Smooth muscle cell (in vitro differentiated cells): Measurements from ENCODE around the gene MYH6. TPM values are rescaled to one million over a fixed set of nuclear protein-coding genes. Genes with fewer than 3 reads are reported as not detected.

Experiments used
- DNase-seq: peaks from one replicate; lab custom pipeline; 2025; ENCODE audit not compliant: unreplicated experiment; lab: John Stamatoyannopoulos, UW
- H2AFZ ChIP-seq: fragments of 200-600 bp; sonication (generic); 2 replicates; pipeline ENCODE4 v1.6.0; 2016; ENCODE audit warnings: antibody characterized with exemption, low read depth, mild to moderate bottlenecking
- H3F3A ChIP-seq: fragments of 200-600 bp; sonication (generic); 2 replicates; pipeline ENCODE4 v1.6.0; 2017; ENCODE audit warnings: antibody characterized with exemption, low read depth
- H3K27ac ChIP-seq: fragments of 200-600 bp; sonication (generic); 2 replicates; pipeline ENCODE4 v1.5.1; 2016; ENCODE audit warnings: low read depth, mild to moderate bottlenecking
- H3K27me3 ChIP-seq: fragments of 200-600 bp; sonication (generic); 2 replicates; pipeline ENCODE4 v1.6.1; 2016; ENCODE audit warnings: low read depth, mild to moderate bottlenecking
- H3K36me3 ChIP-seq: fragments of 200-600 bp; sonication (generic); 2 replicates; pipeline ENCODE4 v1.5.1; 2016; ENCODE audit warnings: low read depth
- H3K4me1 ChIP-seq: fragments of 200-600 bp; sonication (generic); 2 replicates; pipeline ENCODE4 v1.5.1; 2016; ENCODE audit warnings: low read depth
- H3K4me2 ChIP-seq: fragments of 200-600 bp; sonication (generic); 2 replicates; pipeline ENCODE4 v1.6.0; 2016; ENCODE audit warnings: mild to moderate bottlenecking
- H3K4me3 ChIP-seq: fragments of 200-600 bp; sonication (generic); 2 replicates; pipeline ENCODE4 v1.5.1; 2016; ENCODE audit warnings: mild to moderate bottlenecking
- H3K79me2 ChIP-seq: fragments of 200-600 bp; sonication (generic); 2 replicates; pipeline ENCODE4 v1.6.0; 2016; ENCODE audit warnings: low read depth, mild to moderate bottlenecking
- H3K9ac ChIP-seq: fragments of 200-600 bp; sonication (generic); 2 replicates; pipeline ENCODE4 v1.6.0; 2016; ENCODE audit warnings: low read depth
- H3K9me3 ChIP-seq: fragments of 200-600 bp; sonication (generic); replicated peaks from 2 replicates; pipeline ENCODE4 v1.5.1; 2016; ENCODE audit warnings: low read depth
- H4K20me1 ChIP-seq: fragments of 200-600 bp; sonication (generic); 2 replicates; pipeline ENCODE4 v1.6.0; 2016; ENCODE audit warnings: low read depth
- WGBS: methylation state at CpG from one replicate; pipeline ENCODE4 v1.1.7; 2016; ENCODE audit warnings: low lambda C conversion rate; 5-methylcytosine and 5-hydroxymethylcytosine counted together
- polyA plus RNA-seq: library from polyadenylated mRNA; unstranded; fragments of >200 nt; fragmentation: Nextera tagmentation; extraction: Ambion mirVana; gene quantifications from 2 replicates; pipeline ENCODE4 v1.2.1, GENCODE V29; 2016
- total RNA-seq: library from RNA; depleted of rRNA; stranded (reverse); fragments of >200 nt; gene quantifications from 2 replicates; pipeline ENCODE4 v1.2.3, GENCODE V29; 2014
- TF ChIP-seq, protein P1 (sequence below): fragments of 200-600 bp; sonication (generic); IDR thresholded peaks from 2 replicates; pipeline ENCODE4 v1.5.1; 2017; ENCODE audit warnings: borderline replicate concordance, mild to moderate bottlenecking, antibody characterized with exemption; ENCODE audit not compliant: insufficient read depth, poor library complexity, severe bottlenecking

MYH6 gene
- total and polyA plus RNA-seq, 2 experiments from 2014 or later = 0.23 TPM; not detected in 1

DNA sequence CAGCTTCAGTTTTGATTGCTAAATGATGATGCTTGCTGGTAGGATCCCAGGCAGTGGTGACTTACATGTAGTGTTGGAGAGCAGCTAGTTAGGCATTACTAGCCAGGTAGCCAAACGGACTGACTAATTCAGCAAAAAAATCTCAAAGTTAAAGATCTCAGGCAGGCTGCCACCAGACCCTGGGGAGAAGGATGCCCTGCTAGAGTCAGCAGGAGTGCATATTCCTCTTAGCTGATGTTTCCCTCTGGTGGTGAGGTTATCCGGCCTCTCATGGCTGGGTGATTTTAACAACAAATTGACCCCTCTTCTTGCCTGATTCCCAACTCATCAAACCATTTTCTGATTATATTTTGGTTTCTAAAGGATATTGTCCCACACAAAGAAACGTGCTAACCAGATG lies 45.9 kb downstream of the MYH6 start:
- H3K36me3 ChIP-seq = no peaks in the 10 kb centered on the region
- H3K4me2 ChIP-seq = peak overlapping the region; percentile 6
- peaks cover 49% of the 10 kb centered on the region for H3K79me2 ChIP-seq
- no peak overlapping the region for H3K4me3 ChIP-seq
- DNase-seq = no peak
- peaks cover 41% of the 10 kb centered on the region for H4K20me1 ChIP-seq
- peak overlapping the region; percentile 80 for H3K27ac ChIP-seq
- H3F3A ChIP-seq = peaks cover 36% of the 10 kb centered on the region
- TF ChIP-seq, protein P1, sequence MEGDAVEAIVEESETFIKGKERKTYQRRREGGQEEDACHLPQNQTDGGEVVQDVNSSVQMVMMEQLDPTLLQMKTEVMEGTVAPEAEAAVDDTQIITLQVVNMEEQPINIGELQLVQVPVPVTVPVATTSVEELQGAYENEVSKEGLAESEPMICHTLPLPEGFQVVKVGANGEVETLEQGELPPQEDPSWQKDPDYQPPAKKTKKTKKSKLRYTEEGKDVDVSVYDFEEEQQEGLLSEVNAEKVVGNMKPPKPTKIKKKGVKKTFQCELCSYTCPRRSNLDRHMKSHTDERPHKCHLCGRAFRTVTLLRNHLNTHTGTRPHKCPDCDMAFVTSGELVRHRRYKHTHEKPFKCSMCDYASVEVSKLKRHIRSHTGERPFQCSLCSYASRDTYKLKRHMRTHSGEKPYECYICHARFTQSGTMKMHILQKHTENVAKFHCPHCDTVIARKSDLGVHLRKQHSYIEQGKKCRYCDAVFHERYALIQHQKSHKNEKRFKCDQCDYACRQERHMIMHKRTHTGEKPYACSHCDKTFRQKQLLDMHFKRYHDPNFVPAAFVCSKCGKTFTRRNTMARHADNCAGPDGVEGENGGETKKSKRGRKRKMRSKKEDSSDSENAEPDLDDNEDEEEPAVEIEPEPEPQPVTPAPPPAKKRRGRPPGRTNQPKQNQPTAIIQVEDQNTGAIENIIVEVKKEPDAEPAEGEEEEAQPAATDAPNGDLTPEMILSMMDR = no peak
- peaks cover 39% of the 10 kb centered on the region for H3K4me1 ChIP-seq
- no peaks in the 10 kb centered on the region for H3K9me3 ChIP-seq
- no peak overlapping the region for H2AFZ ChIP-seq
- 80% methylated on average over 3 of the region's 3 CpGs for WGBS
- H3K9ac ChIP-seq = peak overlapping the region; percentile 26
- no peaks in the 10 kb centered on the region for H3K27me3 ChIP-seq

DNA sequence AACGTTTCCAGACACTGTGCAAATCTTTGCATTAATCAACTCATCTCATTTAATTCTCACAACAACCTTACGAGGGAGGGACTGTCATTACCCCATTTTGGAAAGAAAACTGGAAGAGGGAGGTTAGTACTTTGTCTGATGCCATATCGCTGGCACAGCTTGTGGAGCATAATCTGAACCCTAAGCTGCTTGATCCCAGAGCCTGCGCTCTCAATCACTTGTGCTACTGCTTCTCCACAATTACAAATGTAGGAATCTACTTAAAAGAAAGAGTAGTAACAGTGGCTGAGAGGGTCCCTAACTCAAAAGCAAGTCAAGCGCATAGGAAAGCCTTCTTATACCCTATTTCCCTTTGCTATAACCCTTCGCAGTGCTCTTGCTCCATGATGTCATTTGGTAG lies 46.3 kb downstream of the MYH6 start:
- Histone ChIP-seq H4K20me1 (peaks cover 41% of the 10 kb centered on the region), H3K9me3 (no peaks in the 10 kb centered on the region), H3K4me1 (peaks cover 34% of the 10 kb centered on the region), H3K4me2 (no peak overlapping the region), H3K9ac (peak overlapping the region; percentile 26), H3K36me3 (no peaks in the 10 kb centered on the region), H3F3A (peaks cover 32% of the 10 kb centered on the region), H3K4me3 (no peak overlapping the region), H3K27ac (peak overlapping the region; percentile 80), H3K79me2 (peaks cover 49% of the 10 kb centered on the region), H3K27me3 (no peaks in the 10 kb centered on the region), H2AFZ (no peak overlapping the region)
- DNase-seq = no peak
- WGBS = 96% methylated on average over 6 of the region's 6 CpGs
- TF ChIP-seq, protein P1 = no peak

DNA sequence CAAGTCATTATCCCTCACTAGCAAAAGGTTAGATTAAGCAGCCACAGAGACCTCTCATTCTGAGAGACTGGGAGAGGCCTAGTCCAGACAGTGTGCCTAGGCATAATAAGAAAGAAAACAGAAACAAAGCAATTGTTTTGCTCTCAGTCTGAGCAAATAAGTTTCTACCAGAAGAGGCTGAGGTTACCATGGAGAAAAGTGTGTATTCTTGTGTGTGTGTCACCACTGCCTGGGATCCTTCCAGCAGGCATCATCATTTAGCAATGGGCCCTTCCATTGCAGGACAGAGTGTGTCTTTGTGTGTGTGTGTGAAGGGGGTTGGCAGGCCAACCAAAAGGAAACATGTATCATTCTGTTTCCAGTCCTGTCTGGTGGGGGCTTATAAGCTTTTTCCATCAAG lies 46.8 kb downstream of the MYH6 start:
- Histone ChIP-seq H3K79me2 (peaks cover 49% of the 10 kb centered on the region), H2AFZ (no peak overlapping the region), H3F3A (peaks cover 32% of the 10 kb centered on the region), H3K9me3 (no peaks in the 10 kb centered on the region), H4K20me1 (peaks cover 41% of the 10 kb centered on the region), H3K27ac (peak overlapping the region; percentile 80), H3K4me1 (peaks cover 33% of the 10 kb centered on the region), H3K4me2 (no peak overlapping the region), H3K4me3 (no peak overlapping the region), H3K9ac (peak overlapping the region; percentile 26), H3K27me3 (no peaks in the 10 kb centered on the region), H3K36me3 (no peaks in the 10 kb centered on the region)
- TF ChIP-seq, protein P1 = no peak
- DNase-seq = no peak

DNA sequence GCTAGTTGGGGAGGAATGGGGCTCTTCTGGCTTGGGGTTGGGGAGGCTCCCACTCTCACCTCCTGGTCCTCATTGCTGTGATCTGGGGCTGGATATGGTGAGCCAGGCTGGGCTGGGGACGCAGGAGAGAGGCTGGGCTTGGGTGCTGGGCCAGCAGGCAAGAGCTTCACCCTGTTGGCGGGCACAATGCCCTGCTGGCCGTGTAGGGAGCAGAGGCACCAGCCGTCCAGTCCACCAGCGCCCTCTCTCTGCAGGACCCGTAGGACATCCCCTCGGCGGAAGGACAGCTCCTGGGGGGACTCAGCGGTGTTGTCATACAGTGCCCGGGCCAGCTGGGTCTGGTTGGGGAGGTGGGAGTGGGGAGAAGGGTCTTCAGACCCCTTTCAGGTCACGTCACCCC lies 47.6 kb downstream of the MYH6 start:
- WGBS = 86% methylated on average over 10 of the region's 11 CpGs

More for the DNA sequence above, 47.6 kb downstream of the MYH6 start:
- no peaks in the 10 kb centered on the region for H3K27me3 ChIP-seq
- H3K79me2 ChIP-seq = peaks cover 47% of the 10 kb centered on the region
- H3K9ac ChIP-seq = no peak overlapping the region
- H3F3A ChIP-seq = peaks cover 29% of the 10 kb centered on the region
- H3K4me1 ChIP-seq = peaks cover 33% of the 10 kb centered on the region
- no peak overlapping the region for H3K4me2 ChIP-seq
- no peak overlapping the region for H3K4me3 ChIP-seq
- peaks cover 41% of the 10 kb centered on the region for H4K20me1 ChIP-seq
- no peak for DNase-seq
- TF ChIP-seq, protein P1 = no peak
- H3K36me3 ChIP-seq = no peaks in the 10 kb centered on the region
- no peak overlapping the region for H2AFZ ChIP-seq
- no peaks in the 10 kb centered on the region for H3K9me3 ChIP-seq
- H3K27ac ChIP-seq = peak overlapping the region; percentile 80
